CD4-positive, alpha-beta T cell treated with Interleukin-6 for 4 hours (primary cell): Measurements from ENCODE around the gene NUP153.
A peak's percentile ranks its signal among the peaks of the same experiment; 100 is the strongest.
"Not testable (repeated sequence)": the region's sequence is repeated elsewhere in the genome, so short reads cannot be mapped to it uniquely, and the experiment has no call there.

Experiments used
- DNase-seq: peaks from one replicate; pipeline ENCODE4 v3.0.0-alpha.2; 2020; ENCODE audit warnings: mixed read lengths

The NUP153 gene

GRCh38 chr6:17706580-17707370 lies at the start of gene NUP153:
NUP153 (minus strand) TSS chr6:17706925; CDS start chr6:17706387, 538 bp downstream.
- peak; percentile 98 for DNase-seq

GRCh38 chr6:17754254-17754653 lies 47.5 kb upstream of the NUP153 start:
- no peak for DNase-seq

- DNase-seq, result not testable (repeated sequence)
Measured at GRCh38 chr6:17745324-17745723, 38.6 kb upstream of the NUP153 start.

- DNase-seq, result not testable (repeated sequence)
Measured at GRCh38 chr6:17744757-17745308, 38.1 kb upstream of the NUP153 start.

GRCh38 chr6:17744019-17744756 lies 37.5 kb upstream of the NUP153 start:
- no peak for DNase-seq

GRCh38 chr6:17741507-17741906 lies 34.8 kb upstream of the NUP153 start:
- no peak for DNase-seq

- no peak for DNase-seq
Measured at GRCh38 chr6:17740559-17741220, 34.0 kb upstream of the NUP153 start.

- DNase-seq, result no peak
Measured at GRCh38 chr6:17737704-17738252, 31.1 kb upstream of the NUP153 start.

GRCh38 chr6:17735311-17735710 lies 28.6 kb upstream of the NUP153 start:
- not testable (repeated sequence) for DNase-seq

GRCh38 chr6:17730078-17730704 lies 23.5 kb upstream of the NUP153 start:
- DNase-seq, result no peak

- DNase-seq, result no peak
Measured at GRCh38 chr6:17729223-17730077, 22.7 kb upstream of the NUP153 start.

- no peak for DNase-seq
Measured at GRCh38 chr6:17728551-17729222, 22.0 kb upstream of the NUP153 start.

- DNase-seq, result no peak
Measured at GRCh38 chr6:17725083-17725482, 18.4 kb upstream of the NUP153 start.

GRCh38 chr6:17724341-17724740 lies 17.6 kb upstream of the NUP153 start:
- no peak for DNase-seq

GRCh38 chr6:17721671-17722070 lies 14.9 kb upstream of the NUP153 start:
- no peak for DNase-seq

GRCh38 chr6:17719323-17720041 lies 12.8 kb upstream of the NUP153 start:
- no peak for DNase-seq

GRCh38 chr6:17716221-17716620 lies 9.5 kb upstream of the NUP153 start:
- no peak for DNase-seq

- peak; percentile 42 for DNase-seq
Measured at GRCh38 chr6:17714879-17715851, 8.4 kb upstream of the NUP153 start.

GRCh38 chr6:17714177-17714576 lies 7.5 kb upstream of the NUP153 start:
- no peak for DNase-seq
